HTR-8/SVneo (cell line): Measurements from ENCODE around the gene GALNT10.

Experiments used
- DNase-seq: peaks from one replicate; pipeline ENCODE4 v3.0.0; 2011; ENCODE audit warnings: low spot score, mixed read lengths; ENCODE audit not compliant: insufficient read length
- FAIRE-seq: peaks from 2 replicates; lab custom pipeline; 2011; peaks lifted over from hg19 to GRCh38; lab: Jason Lieb, UNC

GALNT10 gene

GRCh38 chr5:154284433-154284832, 93.9 kb downstream of the GALNT10 start:
- FAIRE-seq: no peak

GRCh38 chr5:154285661-154286408, 95.3 kb downstream of the GALNT10 start:
- FAIRE-seq: no peak
- DNase-seq: no peak

More at GRCh38 chr5:154284433-154284832, 93.9 kb downstream of the GALNT10 start:
- no peak for DNase-seq

- DNase-seq: no peak
Observed at GRCh38 chr5:154286557-154286956, 96.0 kb downstream of the GALNT10 start.

GRCh38 chr5:154287136-154287535, 96.6 kb downstream of the GALNT10 start:
- DNase-seq (peak; percentile 57), FAIRE-seq (no peak)

More at GRCh38 chr5:154286557-154286956, 96.0 kb downstream of the GALNT10 start:
- FAIRE-seq: no peak

- FAIRE-seq (no peak), DNase-seq (no peak)
Observed at GRCh38 chr5:154288145-154288544, 97.6 kb downstream of the GALNT10 start.

GRCh38 chr5:154291917-154292316, 101.4 kb downstream of the GALNT10 start:
- FAIRE-seq: no peak

GRCh38 chr5:154293219-154293618, 102.7 kb downstream of the GALNT10 start:
- DNase-seq (no peak), FAIRE-seq (no peak)

More at GRCh38 chr5:154291917-154292316, 101.4 kb downstream of the GALNT10 start:
- DNase-seq: no peak

- no peak for FAIRE-seq
- no peak for DNase-seq
Observed at GRCh38 chr5:154295551-154295950, 105.0 kb downstream of the GALNT10 start.

GRCh38 chr5:154296525-154297159, 106.1 kb downstream of the GALNT10 start:
- DNase-seq (no peak), FAIRE-seq (no peak)

- FAIRE-seq: no peak
Observed at GRCh38 chr5:154298065-154298464, 107.5 kb downstream of the GALNT10 start.

GRCh38 chr5:154300207-154300883, 109.8 kb downstream of the GALNT10 start:
- DNase-seq (no peak), FAIRE-seq (peak; percentile 13)

More at GRCh38 chr5:154298065-154298464, 107.5 kb downstream of the GALNT10 start:
- DNase-seq: no peak

GRCh38 chr5:154301726-154302125, 111.2 kb downstream of the GALNT10 start:
- DNase-seq (no peak), FAIRE-seq (no peak)

GRCh38 chr5:154302161-154302560, 111.6 kb downstream of the GALNT10 start:
- DNase-seq (no peak), FAIRE-seq (no peak)

- FAIRE-seq: no peak
- no peak for DNase-seq
Observed at GRCh38 chr5:154303133-154303532, 112.6 kb downstream of the GALNT10 start.

GRCh38 chr5:154308443-154309370, 118.2 kb downstream of the GALNT10 start:
- DNase-seq (peak; percentile 17), FAIRE-seq (peak; percentile 68)

- no peak for FAIRE-seq
- no peak for DNase-seq
Observed at GRCh38 chr5:154309371-154309745, 118.8 kb downstream of the GALNT10 start.

- FAIRE-seq: no peak
- no peak for DNase-seq
Observed at GRCh38 chr5:154309805-154310204, 119.3 kb downstream of the GALNT10 start.

GRCh38 chr5:154311362-154311761, 120.8 kb downstream of the GALNT10 start:
- no peak for FAIRE-seq
- DNase-seq: no peak

GRCh38 chr5:154312000-154312399, 121.5 kb downstream of the GALNT10 start:
- FAIRE-seq (no peak), DNase-seq (no peak)

GRCh38 chr5:154312576-154312975, 122.0 kb downstream of the GALNT10 start:
- DNase-seq (no peak), FAIRE-seq (no peak)
